Measurements from ENCODE around the gene NPLOC4.
A peak's percentile ranks its signal among the peaks of the same experiment; 100 is the strongest.

The NPLOC4 gene

GRCh38 chr17:81583589-81584342 is 53.1 kb downstream of the NPLOC4 start:
- DNase-seq (ENCODE audit: low read depth) = no peak

GRCh38 chr17:81582749-81583148 is 54.2 kb downstream of the NPLOC4 start:
- no peak for DNase-seq (ENCODE audit: low read depth)

- DNase-seq (ENCODE audit: low read depth) = no peak
Measured at GRCh38 chr17:81582341-81582740, 54.6 kb downstream of the NPLOC4 start.

GRCh38 chr17:81581758-81582157 is 55.2 kb downstream of the NPLOC4 start:
- no peak for DNase-seq (ENCODE audit: low read depth)

- DNase-seq (ENCODE audit: low read depth) = no peak
Measured at GRCh38 chr17:81580481-81580880, 56.4 kb downstream of the NPLOC4 start.

- no peak for DNase-seq (ENCODE audit: low read depth)
Measured at GRCh38 chr17:81579821-81580321, 57.0 kb downstream of the NPLOC4 start.

GRCh38 chr17:81579298-81579697 is 57.6 kb downstream of the NPLOC4 start:
- no peak for DNase-seq (ENCODE audit: low read depth)

- no peak for DNase-seq (ENCODE audit: low read depth)
Measured at GRCh38 chr17:81578561-81579225, 58.2 kb downstream of the NPLOC4 start.

- no peak for DNase-seq (ENCODE audit: low read depth)
Measured at GRCh38 chr17:81578038-81578441, 58.9 kb downstream of the NPLOC4 start.

GRCh38 chr17:81577278-81578000 is 59.5 kb downstream of the NPLOC4 start:
- DNase-seq (ENCODE audit: low read depth) = no peak

GRCh38 chr17:81576621-81577277 is 60.2 kb downstream of the NPLOC4 start:
- no peak for DNase-seq (ENCODE audit: low read depth)

GRCh38 chr17:81575836-81576235 is 61.1 kb downstream of the NPLOC4 start:
- DNase-seq (ENCODE audit: low read depth) = no peak

GRCh38 chr17:81574643-81574956 is 62.3 kb downstream of the NPLOC4 start:
- no peak for DNase-seq (ENCODE audit: low read depth)

- DNase-seq (ENCODE audit: low read depth) = no peak
Measured at GRCh38 chr17:81573794-81574642, 62.9 kb downstream of the NPLOC4 start.

GRCh38 chr17:81572563-81573168 is 64.2 kb downstream of the NPLOC4 start:
- DNase-seq (ENCODE audit: low read depth) = no peak

GRCh38 chr17:81570964-81571363 is 65.9 kb downstream of the NPLOC4 start:
- DNase-seq (ENCODE audit: low read depth) = no peak

GRCh38 chr17:81569986-81570514 is 66.9 kb downstream of the NPLOC4 start:
- no peak for DNase-seq (ENCODE audit: low read depth)

- DNase-seq (ENCODE audit: low read depth) = no peak
Measured at GRCh38 chr17:81568416-81568815, 68.5 kb downstream of the NPLOC4 start.

GRCh38 chr17:81567191-81567590 is 69.7 kb downstream of the NPLOC4 start:
- DNase-seq (ENCODE audit: low read depth) = no peak

- peak; percentile 88 for DNase-seq (ENCODE audit: low read depth)
Measured at GRCh38 chr17:81566461-81567126, 70.3 kb downstream of the NPLOC4 start.
